Activated naive CD8-positive, alpha-beta T cell treated with anti-CD3 and anti-CD28 coated beads for 36 hours (primary cell): ENCODE measurements around the gene ZDHHC8. TPM values are rescaled to one million over a fixed set of nuclear protein-coding genes. Genes with fewer than 3 reads are reported as not detected.

Experiments
- DNase-seq: peaks from one replicate; pipeline ENCODE4 v3.0.0; 2021
- H3K27ac Mint-ChIP-seq: one replicate; pipeline ENCODE4 v1.8.0; 2022; ENCODE audit warnings: mild to moderate bottlenecking, moderate library complexity, mixed read lengths
- H3K27me3 Mint-ChIP-seq: one replicate; pipeline ENCODE4 v1.8.0; 2022; ENCODE audit warnings: mild to moderate bottlenecking, mixed read lengths
- H3K36me3 Mint-ChIP-seq: one replicate; pipeline ENCODE4 v1.8.0; 2021; ENCODE audit warnings: mild to moderate bottlenecking, mixed read lengths
- H3K4me1 Mint-ChIP-seq: one replicate; pipeline ENCODE4 v1.8.0; 2021; ENCODE audit warnings: mixed read lengths
- H3K4me3 Mint-ChIP-seq: one replicate; pipeline ENCODE4 v1.8.0; 2022; ENCODE audit warnings: mild to moderate bottlenecking, moderate library complexity, mixed read lengths
- H3K9me3 Mint-ChIP-seq: one replicate; pipeline ENCODE4 v1.8.0; 2022; ENCODE audit warnings: mixed read lengths
- total RNA-seq, 2 experiments: library from RNA; stranded (reverse); gene quantifications; one replicate each; pipeline ENCODE4 v1.2.3, GENCODE V29; 2021

Gene ZDHHC8
- total RNA-seq, 2 experiments from 2014 or later = 63.4 to 66.6 TPM

GRCh38 chr22:20091690-20092476 lies 39.7 kb upstream of the ZDHHC8 start:
- H3K9me3 Mint-ChIP-seq = peaks cover 3% of the 10 kb centered on the region
- no peaks in the 10 kb centered on the region for H3K27me3 Mint-ChIP-seq
- no peak overlapping the region for H3K4me3 Mint-ChIP-seq
- H3K27ac Mint-ChIP-seq = peak overlapping the region; percentile 58
- peaks cover 72% of the 10 kb centered on the region for H3K36me3 Mint-ChIP-seq
- H3K4me1 Mint-ChIP-seq = peaks cover 48% of the 10 kb centered on the region
- DNase-seq = no peak

DNA sequence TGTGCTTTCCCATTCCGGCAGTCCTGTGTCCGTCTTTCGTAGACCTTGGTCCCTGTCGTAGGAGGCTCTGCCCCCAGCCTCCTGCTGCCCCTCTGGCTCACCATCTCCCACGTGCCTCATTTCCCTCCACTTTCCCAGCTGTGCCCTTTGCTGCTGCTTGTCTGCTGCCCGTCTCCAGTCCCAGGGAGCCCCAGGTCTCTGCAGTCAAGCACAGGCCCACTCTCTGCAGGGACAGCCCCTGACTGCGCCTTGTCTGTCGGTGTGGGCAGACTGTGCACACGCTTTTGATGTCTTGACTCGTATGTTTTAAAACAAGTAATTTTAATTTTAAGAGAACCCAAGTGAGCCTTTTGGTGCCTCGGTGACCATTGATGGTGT lies 39.1 kb upstream of the ZDHHC8 start:
- DNase-seq = no peak
- peak overlapping the region; percentile 73 for H3K27ac Mint-ChIP-seq
- H3K36me3 Mint-ChIP-seq = peaks cover 72% of the 10 kb centered on the region
- H3K4me3 Mint-ChIP-seq = no peak overlapping the region
- no peaks in the 10 kb centered on the region for H3K27me3 Mint-ChIP-seq
- peaks cover 7% of the 10 kb centered on the region for H3K9me3 Mint-ChIP-seq
- peaks cover 53% of the 10 kb centered on the region for H3K4me1 Mint-ChIP-seq

DNA sequence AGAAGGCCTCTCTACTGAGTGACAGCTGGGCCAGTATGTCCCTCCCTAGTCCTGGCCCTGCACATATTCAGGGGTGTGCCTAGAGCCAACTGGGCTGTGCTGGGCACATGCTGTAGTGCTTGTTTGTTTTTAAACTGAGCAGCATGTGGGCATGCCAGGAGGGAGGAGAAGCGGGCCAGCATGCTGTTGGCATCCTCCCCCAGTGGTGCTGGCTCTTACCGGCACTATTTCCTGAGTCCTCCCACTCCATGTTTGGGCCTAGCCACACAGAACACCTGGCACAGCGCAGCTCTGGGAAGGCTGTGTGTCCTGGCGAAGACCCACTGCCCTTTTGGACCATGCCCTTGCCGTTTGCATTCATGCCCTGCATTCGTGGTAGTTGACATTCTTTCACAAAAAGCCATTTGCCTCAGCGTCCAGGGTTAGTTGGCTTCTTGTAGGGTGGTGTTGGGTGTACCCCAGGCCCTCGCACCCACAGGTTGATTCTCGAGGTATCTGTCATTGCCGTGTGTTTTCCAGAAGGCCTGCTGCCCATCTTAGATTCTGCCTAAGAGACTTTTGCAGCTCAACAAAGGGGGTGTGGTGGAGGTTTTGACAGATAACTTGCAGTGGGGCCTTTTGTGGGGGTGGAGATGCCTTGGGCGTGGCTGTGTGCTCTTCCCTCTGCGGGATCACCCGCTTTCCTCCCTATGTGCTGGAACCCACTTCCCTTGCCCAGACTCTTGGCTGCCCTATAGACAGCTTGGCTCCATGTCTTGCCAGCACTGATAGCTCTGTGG lies 38.0 kb upstream of the ZDHHC8 start:
- Mint-ChIP-seq H3K9me3 (peaks cover 8% of the 10 kb centered on the region), H3K27ac (peak overlapping the region; percentile 15), H3K36me3 (peaks cover 76% of the 10 kb centered on the region), H3K27me3 (no peaks in the 10 kb centered on the region), H3K4me3 (no peak overlapping the region), H3K4me1 (peaks cover 55% of the 10 kb centered on the region)
- DNase-seq = no peak

GRCh38 chr22:20094197-20094807 lies 37.3 kb upstream of the ZDHHC8 start:
- Mint-ChIP-seq H3K27ac (peak overlapping the region; percentile 15), H3K27me3 (no peaks in the 10 kb centered on the region), H3K4me3 (no peak overlapping the region), H3K9me3 (peaks cover 8% of the 10 kb centered on the region), H3K4me1 (peaks cover 62% of the 10 kb centered on the region), H3K36me3 (peaks cover 79% of the 10 kb centered on the region)
- DNase-seq = no peak

DNA sequence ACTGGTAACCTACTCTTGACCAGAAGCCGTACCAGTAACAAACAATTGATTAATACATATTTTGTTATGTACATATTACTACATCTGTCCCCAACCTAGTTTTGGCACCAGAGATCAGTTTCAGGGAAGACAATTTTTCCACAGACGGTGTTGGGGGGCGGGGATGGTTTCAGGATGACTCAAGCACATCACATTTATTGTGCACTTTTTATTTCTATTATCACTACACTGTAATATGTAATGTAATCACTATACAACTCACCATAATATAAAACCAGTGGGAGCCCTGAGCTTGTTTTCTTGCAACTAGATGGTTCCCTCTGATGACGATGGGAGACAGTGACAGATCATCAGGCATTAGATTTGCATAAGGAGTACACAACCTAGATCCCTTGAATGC lies 36.1 kb upstream of the ZDHHC8 start:
- peak overlapping the region; percentile 81 for H3K27ac Mint-ChIP-seq

GRCh38 chr22:20096574-20097420 lies 34.8 kb upstream of the ZDHHC8 start:
- H3K4me3 Mint-ChIP-seq = no peak overlapping the region

More for the DNA sequence above, 36.1 kb upstream of the ZDHHC8 start:
- peak; percentile 50 for DNase-seq
- peaks cover 8% of the 10 kb centered on the region for H3K9me3 Mint-ChIP-seq
- no peaks in the 10 kb centered on the region for H3K27me3 Mint-ChIP-seq
- peaks cover 73% of the 10 kb centered on the region for H3K4me1 Mint-ChIP-seq
- H3K36me3 Mint-ChIP-seq = peaks cover 82% of the 10 kb centered on the region
- H3K4me3 Mint-ChIP-seq = peak overlapping the region; percentile 15

GRCh38 chr22:20099099-20099711 lies 32.4 kb upstream of the ZDHHC8 start:
- H3K9me3 Mint-ChIP-seq = peaks cover 8% of the 10 kb centered on the region
- peak overlapping the region; percentile 93 for H3K27ac Mint-ChIP-seq
- peaks cover 73% of the 10 kb centered on the region for H3K4me1 Mint-ChIP-seq
- peaks cover 77% of the 10 kb centered on the region for H3K36me3 Mint-ChIP-seq
- DNase-seq = no peak
- no peaks in the 10 kb centered on the region for H3K27me3 Mint-ChIP-seq
- H3K4me3 Mint-ChIP-seq = no peak overlapping the region

More at GRCh38 chr22:20096574-20097420, 34.8 kb upstream of the ZDHHC8 start:
- Mint-ChIP-seq H3K9me3 (peaks cover 8% of the 10 kb centered on the region), H3K27me3 (no peaks in the 10 kb centered on the region), H3K36me3 (peaks cover 76% of the 10 kb centered on the region), H3K4me1 (peaks cover 76% of the 10 kb centered on the region), H3K27ac (no peak overlapping the region)
- DNase-seq = no peak

DNA sequence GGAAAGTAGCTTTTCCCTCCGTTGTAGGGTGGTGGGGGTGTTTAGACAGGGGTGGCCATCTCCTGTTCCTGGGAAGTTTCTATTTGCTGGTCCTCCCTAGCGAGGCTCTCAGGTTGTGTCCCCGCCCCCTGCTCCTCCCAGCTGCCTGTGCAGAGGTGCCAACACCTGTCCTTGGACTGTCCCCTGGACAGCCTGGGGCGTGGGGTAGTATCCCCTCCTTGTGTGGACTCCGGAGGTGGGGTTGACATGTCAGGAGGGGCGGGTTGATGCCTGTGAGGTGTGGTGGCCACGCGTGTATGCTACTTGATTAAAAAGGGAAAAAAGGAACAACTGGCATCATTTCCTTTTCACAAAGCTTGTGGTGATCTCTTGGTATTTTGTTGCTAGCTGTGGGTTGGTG lies 30.0 kb upstream of the ZDHHC8 start:
- H3K36me3 Mint-ChIP-seq = peaks cover 55% of the 10 kb centered on the region
- peaks cover 5% of the 10 kb centered on the region for H3K9me3 Mint-ChIP-seq
- H3K4me1 Mint-ChIP-seq = peaks cover 56% of the 10 kb centered on the region
- no peak for DNase-seq
- peak overlapping the region; percentile 93 for H3K27ac Mint-ChIP-seq
- H3K27me3 Mint-ChIP-seq = no peaks in the 10 kb centered on the region
- H3K4me3 Mint-ChIP-seq = no peak overlapping the region

- H3K9me3 Mint-ChIP-seq = peaks cover 2% of the 10 kb centered on the region
- peaks cover 52% of the 10 kb centered on the region for H3K4me1 Mint-ChIP-seq
- peak overlapping the region; percentile 93 for H3K27ac Mint-ChIP-seq
- H3K36me3 Mint-ChIP-seq = peaks cover 49% of the 10 kb centered on the region
- H3K27me3 Mint-ChIP-seq = no peaks in the 10 kb centered on the region
- no peak for DNase-seq
- H3K4me3 Mint-ChIP-seq = peak overlapping the region; percentile 18
Measured at GRCh38 chr22:20102203-20102780, 29.3 kb upstream of the ZDHHC8 start.

- no peak for DNase-seq
- no peaks in the 10 kb centered on the region for H3K27me3 Mint-ChIP-seq
- peaks cover 28% of the 10 kb centered on the region for H3K4me1 Mint-ChIP-seq
- H3K27ac Mint-ChIP-seq = peak overlapping the region; percentile 54
- H3K9me3 Mint-ChIP-seq = no peaks in the 10 kb centered on the region
- peaks cover 31% of the 10 kb centered on the region for H3K36me3 Mint-ChIP-seq
- no peak overlapping the region for H3K4me3 Mint-ChIP-seq
Measured at GRCh38 chr22:20105456-20106204, 26.0 kb upstream of the ZDHHC8 start.

DNA sequence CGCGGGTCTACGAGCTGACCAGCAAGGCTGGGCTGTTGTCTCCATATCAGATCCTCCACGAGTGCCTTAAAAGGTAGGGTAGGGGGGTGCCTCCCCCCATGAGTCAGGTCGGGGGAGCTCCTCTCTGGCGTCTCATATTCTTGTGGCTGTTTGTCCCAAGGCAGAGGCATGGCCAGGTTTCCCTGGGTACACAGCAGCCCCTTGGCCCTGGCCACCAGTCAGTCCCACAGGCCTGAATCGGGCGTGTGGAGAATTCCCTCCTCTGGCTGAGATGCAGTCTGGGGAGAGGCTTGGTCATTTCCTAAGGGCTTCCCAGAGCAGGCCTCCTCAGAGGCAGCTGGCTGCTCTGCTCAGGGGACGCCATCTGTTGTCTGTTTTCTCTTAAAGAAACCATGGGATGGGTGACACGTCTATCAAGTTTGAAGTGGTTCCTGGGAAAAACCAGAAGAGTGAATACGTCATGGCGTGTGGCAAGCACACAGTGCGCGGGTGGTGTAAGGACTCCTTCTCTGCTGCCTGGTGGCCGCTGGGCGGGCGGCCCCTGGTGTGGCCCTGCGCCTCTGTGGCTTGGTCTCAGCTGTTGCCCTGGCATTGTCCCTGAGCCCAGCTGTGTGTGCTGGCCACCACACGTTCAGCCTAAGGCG lies 25.3 kb upstream of the ZDHHC8 start:
- DNase-seq = no peak
- Mint-ChIP-seq H3K9me3 (no peaks in the 10 kb centered on the region), H3K36me3 (peaks cover 28% of the 10 kb centered on the region), H3K27me3 (no peaks in the 10 kb centered on the region), H3K4me1 (peaks cover 28% of the 10 kb centered on the region), H3K27ac (peak overlapping the region; percentile 68), H3K4me3 (no peak overlapping the region)

GRCh38 chr22:20106849-20107237 lies 24.8 kb upstream of the ZDHHC8 start:
- H3K27ac Mint-ChIP-seq = no peak overlapping the region

GRCh38 chr22:20107471-20107901 lies 24.1 kb upstream of the ZDHHC8 start:
- Mint-ChIP-seq H3K4me1 (peaks cover 26% of the 10 kb centered on the region), H3K36me3 (peaks cover 25% of the 10 kb centered on the region), H3K4me3 (no peak overlapping the region), H3K9me3 (no peaks in the 10 kb centered on the region), H3K27me3 (no peaks in the 10 kb centered on the region), H3K27ac (peak overlapping the region; percentile 83)
- DNase-seq = no peak

More at GRCh38 chr22:20106849-20107237, 24.8 kb upstream of the ZDHHC8 start:
- no peaks in the 10 kb centered on the region for H3K9me3 Mint-ChIP-seq
- H3K27me3 Mint-ChIP-seq = no peaks in the 10 kb centered on the region
- peaks cover 26% of the 10 kb centered on the region for H3K36me3 Mint-ChIP-seq
- H3K4me1 Mint-ChIP-seq = peaks cover 27% of the 10 kb centered on the region
- DNase-seq = no peak
- no peak overlapping the region for H3K4me3 Mint-ChIP-seq
